BJ (cell line): Measurements from ENCODE around the gene CPLANE2. TPM values are rescaled to one million over a fixed set of nuclear protein-coding genes. Genes with fewer than 3 reads are reported as not detected.

Experiments used
- CTCF ChIA-PET: fragments of 350-600 bp; formaldehyde crosslinking; extraction: SDS; loops from one replicate; lab custom pipeline; 2021; ENCODE audit warnings: antibody characterized with exemption, inconsistent platforms; lab: Yijun Ruan, JAX
- POLR2A ChIA-PET: fragments of 300-600 bp; sonication (Branson Sonifier 250); formaldehyde crosslinking; extraction: SDS; loops from one replicate; lab custom pipeline; 2021; ENCODE audit warnings: antibody characterized with exemption; lab: Charles Lee
- DNase-seq: peaks from one replicate; pipeline ENCODE4 v3.0.0-alpha.2; 2011; ENCODE audit warnings: low read depth
- H3K27me3 ChIP-seq: 2 replicates; pipeline ENCODE4 v1.6.0; 2011; ENCODE audit warnings: low read length; ENCODE audit not compliant: control insufficient read depth, insufficient read depth
- H3K36me3 ChIP-seq: 2 replicates; pipeline ENCODE4 v1.5.1; 2011; ENCODE audit warnings: low read length; ENCODE audit not compliant: control insufficient read depth, insufficient read depth
- H3K4me3 ChIP-seq: 2 replicates; pipeline ENCODE4 v1.5.1; 2011; ENCODE audit warnings: low read depth, mild to moderate bottlenecking, control low read depth, low read length
- polyA plus RNA-seq: library from polyadenylated mRNA; depleted of rRNA; stranded (reverse); fragments of >200 nt; gene quantifications from 2 replicates; pipeline ENCODE4 v1.2.3, GENCODE V29; 2011
- TF ChIP-seq, protein P1 (sequence below): IDR thresholded peaks from 2 replicates; pipeline ENCODE4 v1.5.1; 2011; ENCODE audit warnings: low read depth, mild to moderate bottlenecking, control low read depth, inconsistent platforms, low read length, moderate library complexity; ENCODE audit not compliant: insufficient read depth

CPLANE2 gene
- polyA plus RNA-seq, 1 experiment, result 8.3 TPM

DNA sequence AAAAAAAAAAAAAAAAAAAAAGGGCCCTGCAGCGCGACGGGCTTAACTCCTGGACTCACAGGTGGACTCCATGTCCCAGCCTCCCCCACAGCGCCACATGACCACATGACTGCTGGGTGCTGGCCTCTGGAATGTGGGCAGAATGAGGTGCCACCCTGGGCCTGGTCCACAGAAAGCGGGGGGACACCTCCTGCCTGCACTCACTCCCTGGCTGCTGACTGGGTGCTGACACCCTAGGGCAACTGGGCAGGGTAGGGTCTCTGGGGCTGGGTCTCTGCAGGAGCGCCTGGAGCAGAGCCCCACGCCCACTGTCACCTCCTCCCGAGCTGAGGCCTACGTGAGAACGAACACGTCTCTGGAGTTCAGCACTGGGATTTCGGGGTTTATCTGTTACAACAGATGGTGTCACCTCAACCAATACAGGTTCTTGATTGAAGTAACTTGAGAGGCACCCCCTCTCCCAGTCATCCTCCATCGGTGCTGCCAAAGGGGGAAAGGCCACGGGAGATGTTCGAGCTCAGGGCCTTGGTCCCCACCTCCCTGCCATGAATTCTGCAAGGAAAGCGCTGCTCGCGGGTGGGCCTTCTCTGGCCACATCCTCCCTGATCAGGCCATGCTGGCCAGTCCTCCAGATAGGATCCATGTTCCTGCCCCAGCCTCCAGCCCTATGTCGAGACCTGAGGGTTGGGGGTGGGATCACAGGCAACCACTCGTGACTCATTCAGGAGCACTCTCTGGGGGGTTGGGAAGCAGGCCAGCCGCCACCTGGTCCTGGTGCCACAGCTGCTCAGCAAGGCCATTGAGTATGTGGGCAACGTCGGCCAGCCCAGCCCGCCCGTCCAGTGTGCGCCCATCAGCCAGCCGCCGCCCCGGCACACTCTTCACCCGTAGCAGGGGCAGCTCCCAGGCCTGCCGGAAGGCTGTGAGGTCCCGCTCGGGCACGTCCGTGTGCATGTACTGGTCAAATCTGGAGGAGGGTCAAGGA lies 5.4 kb downstream of the CPLANE2 start:
- TF ChIP-seq, protein P1, sequence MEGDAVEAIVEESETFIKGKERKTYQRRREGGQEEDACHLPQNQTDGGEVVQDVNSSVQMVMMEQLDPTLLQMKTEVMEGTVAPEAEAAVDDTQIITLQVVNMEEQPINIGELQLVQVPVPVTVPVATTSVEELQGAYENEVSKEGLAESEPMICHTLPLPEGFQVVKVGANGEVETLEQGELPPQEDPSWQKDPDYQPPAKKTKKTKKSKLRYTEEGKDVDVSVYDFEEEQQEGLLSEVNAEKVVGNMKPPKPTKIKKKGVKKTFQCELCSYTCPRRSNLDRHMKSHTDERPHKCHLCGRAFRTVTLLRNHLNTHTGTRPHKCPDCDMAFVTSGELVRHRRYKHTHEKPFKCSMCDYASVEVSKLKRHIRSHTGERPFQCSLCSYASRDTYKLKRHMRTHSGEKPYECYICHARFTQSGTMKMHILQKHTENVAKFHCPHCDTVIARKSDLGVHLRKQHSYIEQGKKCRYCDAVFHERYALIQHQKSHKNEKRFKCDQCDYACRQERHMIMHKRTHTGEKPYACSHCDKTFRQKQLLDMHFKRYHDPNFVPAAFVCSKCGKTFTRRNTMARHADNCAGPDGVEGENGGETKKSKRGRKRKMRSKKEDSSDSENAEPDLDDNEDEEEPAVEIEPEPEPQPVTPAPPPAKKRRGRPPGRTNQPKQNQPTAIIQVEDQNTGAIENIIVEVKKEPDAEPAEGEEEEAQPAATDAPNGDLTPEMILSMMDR, result no peak
- CTCF ChIA-PET, result interaction anchor here (1.1 to 1.4 kb wide), 2 partner anchors 13 to 18 kb away, joined by 3 to 6 read pairs; no protein-coding TSS in a partner anchor
- H3K4me3 ChIP-seq, result no peak overlapping the region
- peaks cover 14% of the 10 kb centered on the region for H3K27me3 ChIP-seq
- POLR2A ChIA-PET, result no interaction called here
- no peaks in the 10 kb centered on the region; the same call in 1 of the 2 replicates for H3K36me3 ChIP-seq
- no peak for DNase-seq

DNA sequence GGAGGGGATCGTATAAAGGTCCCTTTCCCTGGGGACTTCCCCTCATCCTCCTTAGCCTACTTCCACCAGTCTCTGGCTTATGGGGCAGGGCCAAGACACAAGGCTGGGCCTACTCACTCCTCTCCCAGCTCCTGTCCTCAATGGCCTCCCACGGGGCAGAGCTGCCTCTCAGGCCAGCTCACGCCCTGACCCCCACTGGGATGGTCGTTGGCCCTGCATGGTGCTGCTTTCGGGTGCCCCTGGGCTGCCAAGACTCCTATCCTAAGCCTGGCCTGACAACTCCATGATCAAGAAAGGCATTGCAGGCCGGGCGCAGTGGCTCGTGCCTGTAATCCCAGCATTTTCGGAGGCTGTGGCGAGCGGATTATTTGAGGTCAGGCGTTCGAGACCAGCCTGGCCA lies 6.2 kb downstream of the CPLANE2 start:
- Histone ChIP-seq H3K27me3 (peaks cover 16% of the 10 kb centered on the region), H3K4me3 (no peak overlapping the region), H3K36me3 (no peaks in the 10 kb centered on the region; the same call in 1 of the 2 replicates)
- TF ChIP-seq, protein P1, result no peak
- ChIA-PET POLR2A (no interaction called here), CTCF (interaction anchor here (1.1 kb wide), 1 partner anchor 17 kb away, joined by 3 read pairs; no protein-coding TSS in a partner anchor)
- no peak for DNase-seq

DNA sequence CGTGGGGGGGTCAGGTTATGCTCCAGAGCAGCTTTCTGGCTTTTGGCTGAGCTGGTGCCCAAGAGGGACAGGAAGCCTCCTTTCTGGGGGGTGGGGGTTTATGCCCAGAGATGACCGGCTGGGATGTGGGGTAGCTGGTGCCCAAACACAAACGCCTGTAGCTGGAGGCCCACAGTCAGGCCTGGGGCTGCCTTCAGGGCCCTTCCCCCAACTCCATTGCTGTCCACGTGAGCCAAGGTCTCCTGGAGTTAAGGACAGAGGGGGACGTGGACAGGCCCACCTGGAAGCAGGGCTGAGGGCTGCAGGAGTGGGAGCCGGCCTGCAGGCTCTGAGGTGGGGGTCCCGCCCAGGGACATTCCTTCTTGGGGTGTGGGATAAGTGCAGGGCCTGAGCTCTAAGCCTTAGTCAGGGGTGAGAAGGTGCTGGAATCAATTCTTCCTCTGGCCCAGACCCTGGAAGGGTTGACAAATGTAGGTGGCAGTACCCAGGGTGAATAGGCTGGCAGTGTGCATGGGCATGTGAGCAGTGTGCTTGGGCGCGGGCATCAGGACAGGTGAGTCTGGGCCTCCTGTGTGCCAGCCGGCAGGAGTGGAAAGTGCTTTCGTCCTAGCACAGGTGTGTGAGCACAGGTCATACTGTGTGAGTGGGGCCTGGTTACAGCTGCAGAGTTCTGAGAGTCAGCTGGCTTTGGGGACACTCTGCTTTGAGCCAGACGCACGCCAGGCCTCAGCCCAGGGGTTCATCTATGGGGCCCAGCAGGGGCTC lies 6.8 kb downstream of the CPLANE2 start:
- Histone ChIP-seq H3K4me3 (no peak overlapping the region), H3K36me3 (no peaks in the 10 kb centered on the region; the same call in 1 of the 2 replicates), H3K27me3 (peaks cover 16% of the 10 kb centered on the region)
- CTCF ChIA-PET, result interaction anchor here (1.8 kb wide), 1 partner anchor 151 kb away, joined by 4 read pairs; no protein-coding TSS in a partner anchor
- DNase-seq, result no peak
- TF ChIP-seq, protein P1, result no peak
- POLR2A ChIA-PET, result no interaction called here

DNA sequence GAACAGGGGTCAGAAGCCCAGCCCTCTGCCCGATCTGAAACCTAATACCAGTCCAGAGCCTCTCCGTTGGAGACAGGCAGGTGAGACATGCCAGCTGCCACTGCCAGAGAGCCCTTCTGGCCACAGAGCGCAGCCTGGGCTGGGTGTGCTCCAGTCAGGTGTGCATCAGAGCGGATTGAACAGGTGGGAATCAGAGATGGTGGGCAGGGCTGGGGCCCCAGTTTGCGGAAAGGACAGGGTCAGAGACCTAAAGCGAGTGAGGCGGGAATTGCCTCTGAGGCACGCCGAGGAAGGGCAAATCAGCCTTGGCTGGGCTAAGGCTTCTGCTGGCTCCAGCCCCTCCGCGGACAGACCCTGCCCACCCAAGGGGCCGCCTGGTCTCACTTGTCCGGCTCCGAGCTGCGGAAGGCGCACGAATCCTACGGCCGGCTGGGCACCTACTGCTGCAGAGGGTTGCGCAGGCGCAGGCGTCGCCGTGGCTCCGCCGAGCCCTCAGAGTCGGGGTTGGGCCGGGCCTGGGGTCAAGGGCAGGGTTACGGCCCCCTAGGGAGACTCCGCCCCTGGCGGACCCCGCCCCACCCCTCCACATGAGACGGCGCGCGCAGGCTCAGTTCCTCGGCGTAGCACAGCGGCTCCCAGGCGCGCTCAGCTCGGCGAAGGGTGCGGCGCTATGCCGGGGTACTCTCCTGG lies 10.3 kb downstream of the CPLANE2 start:
- Histone ChIP-seq H3K27me3 (peaks cover 16% of the 10 kb centered on the region), H3K36me3 (no peaks in the 10 kb centered on the region), H3K4me3 (peak overlapping the region; percentile 24; the same call in 1 of the 2 replicates)
- no peak for DNase-seq
- CTCF ChIA-PET, result interaction anchor here (0.9 to 1.2 kb wide), 2 partner anchors 144 kb away, joined by 3 read pairs; no protein-coding TSS in a partner anchor
- POLR2A ChIA-PET, result no interaction called here
- TF ChIP-seq, protein P1, result no peak
